Measurements from ENCODE around the gene AGMAT. TPM values are rescaled to one million over a fixed set of nuclear protein-coding genes. Genes with fewer than 3 reads are reported as not detected.

The AGMAT gene
- total RNA-seq, 1 donor from 2014 or later = 0.31 TPM

DNA sequence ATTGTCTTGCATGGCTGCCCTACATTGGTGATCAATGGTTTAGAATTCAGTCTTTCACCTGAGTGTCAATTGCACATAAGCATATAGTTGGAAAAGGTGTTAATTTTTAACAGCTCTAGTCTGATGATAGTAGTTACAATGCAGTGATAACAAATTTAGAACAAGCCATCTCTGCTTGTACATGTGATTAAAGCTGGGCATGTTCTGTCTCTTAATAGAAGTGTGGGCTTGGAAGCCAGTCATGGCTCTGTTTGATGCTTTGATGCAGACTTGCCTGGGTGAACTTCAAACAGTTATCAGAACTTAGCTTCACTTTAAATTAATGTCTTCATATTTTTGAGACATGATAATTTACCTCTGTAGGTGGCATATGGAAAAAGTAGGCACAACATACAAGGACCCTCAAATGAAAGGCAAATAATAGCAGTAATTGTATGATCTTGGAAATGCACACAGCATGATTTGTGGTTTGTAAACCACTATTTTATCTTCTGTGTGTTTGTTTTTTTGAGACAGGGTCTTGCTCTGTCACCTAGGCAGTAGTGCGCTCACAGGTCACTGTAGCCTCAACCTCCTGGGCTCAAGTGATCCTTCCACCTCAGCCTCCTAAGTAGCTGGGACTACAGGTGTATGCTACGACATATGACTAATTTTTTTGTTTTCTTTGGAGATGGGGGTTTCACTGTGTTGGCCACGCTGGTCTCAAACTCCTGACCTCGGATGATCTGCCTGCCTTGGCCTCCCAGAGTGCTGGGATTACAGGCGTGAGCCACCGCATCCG is 36.2 kb upstream of the AGMAT start:
- TF ChIP-seq, protein P1, sequence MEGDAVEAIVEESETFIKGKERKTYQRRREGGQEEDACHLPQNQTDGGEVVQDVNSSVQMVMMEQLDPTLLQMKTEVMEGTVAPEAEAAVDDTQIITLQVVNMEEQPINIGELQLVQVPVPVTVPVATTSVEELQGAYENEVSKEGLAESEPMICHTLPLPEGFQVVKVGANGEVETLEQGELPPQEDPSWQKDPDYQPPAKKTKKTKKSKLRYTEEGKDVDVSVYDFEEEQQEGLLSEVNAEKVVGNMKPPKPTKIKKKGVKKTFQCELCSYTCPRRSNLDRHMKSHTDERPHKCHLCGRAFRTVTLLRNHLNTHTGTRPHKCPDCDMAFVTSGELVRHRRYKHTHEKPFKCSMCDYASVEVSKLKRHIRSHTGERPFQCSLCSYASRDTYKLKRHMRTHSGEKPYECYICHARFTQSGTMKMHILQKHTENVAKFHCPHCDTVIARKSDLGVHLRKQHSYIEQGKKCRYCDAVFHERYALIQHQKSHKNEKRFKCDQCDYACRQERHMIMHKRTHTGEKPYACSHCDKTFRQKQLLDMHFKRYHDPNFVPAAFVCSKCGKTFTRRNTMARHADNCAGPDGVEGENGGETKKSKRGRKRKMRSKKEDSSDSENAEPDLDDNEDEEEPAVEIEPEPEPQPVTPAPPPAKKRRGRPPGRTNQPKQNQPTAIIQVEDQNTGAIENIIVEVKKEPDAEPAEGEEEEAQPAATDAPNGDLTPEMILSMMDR (IDR thresholded peaks at IDR 0.05; ENCODE audit: unreplicated experiment) = no peak
- Mint-ChIP-seq H3K36me3 (no peaks in the 10 kb centered on the region), H3K27ac (peak overlapping the region; percentile 23), H3K9me3 (no peaks in the 10 kb centered on the region), H3K27me3 (ENCODE audit: low read depth) (no peaks in the 10 kb centered on the region), H3K4me1 (peaks cover 48% of the 10 kb centered on the region), H3K4me3 (no peak overlapping the region)
- no peak for DNase-seq (ENCODE audit: low spot score in 2 of 2, unreplicated experiment in 2 of 2)

DNA sequence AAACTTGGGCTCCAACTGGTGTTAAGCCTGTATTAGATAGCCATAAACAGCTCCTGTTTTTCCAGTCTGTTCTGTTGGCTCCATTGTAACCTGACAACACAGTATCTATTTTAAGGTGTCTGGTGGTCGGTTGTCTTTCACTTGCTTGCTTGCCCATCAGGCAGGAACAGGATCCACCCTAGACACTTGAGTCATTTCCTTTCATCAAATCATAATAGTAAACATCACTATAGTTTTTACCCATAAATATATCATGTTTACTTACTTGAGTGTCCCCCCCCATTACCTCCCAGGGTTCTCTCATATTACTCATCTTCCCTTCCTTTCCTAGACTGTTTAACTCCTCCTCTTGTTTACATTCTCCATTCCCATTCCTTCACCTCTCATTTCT is 35.3 kb upstream of the AGMAT start:
- peak overlapping the region; percentile 23 for H3K27ac Mint-ChIP-seq

DNA sequence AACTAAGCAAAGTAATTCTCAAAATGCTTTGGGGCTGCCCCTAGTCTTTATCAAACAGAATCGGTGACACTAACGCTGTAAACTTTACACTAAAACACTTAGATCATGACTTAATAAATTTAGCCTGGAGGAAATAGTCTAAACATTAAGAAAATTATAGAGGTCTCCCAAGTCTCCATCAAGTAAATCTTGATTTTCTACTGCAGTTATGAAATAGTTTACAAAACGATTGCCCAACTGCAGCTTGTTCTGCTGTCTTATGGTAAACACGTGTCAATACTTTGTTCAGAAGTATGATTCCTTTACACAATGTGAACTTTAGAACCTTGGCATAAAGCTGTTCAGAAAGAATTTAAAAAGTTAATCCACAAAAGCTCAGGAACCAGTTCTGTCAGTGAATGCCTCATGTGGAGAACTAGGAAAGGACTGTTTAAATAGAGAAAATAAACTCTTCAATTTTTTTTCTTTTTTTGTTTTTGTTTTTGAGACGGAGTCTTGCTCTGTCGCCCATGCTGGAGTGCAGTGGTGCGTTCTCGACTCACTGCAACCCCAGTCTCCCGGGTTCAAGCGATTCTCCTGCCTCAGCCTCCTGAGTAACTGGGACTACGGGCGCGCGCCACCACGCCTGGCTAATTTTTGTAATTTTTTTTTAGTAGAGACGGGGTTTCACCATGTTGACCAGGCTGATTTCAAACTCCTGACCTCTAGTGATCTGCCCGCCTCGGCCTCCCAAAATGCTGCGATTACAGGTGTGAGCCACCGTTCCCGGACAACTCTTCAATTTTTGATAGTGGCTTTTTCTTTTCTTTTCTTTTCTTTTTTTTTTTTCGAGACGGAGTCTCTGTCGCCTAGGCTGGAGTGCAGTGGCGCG is 34.0 kb upstream of the AGMAT start:
- Mint-ChIP-seq H3K27ac (peak overlapping the region; percentile 99), H3K4me1 (peaks cover 40% of the 10 kb centered on the region), H3K27me3 (ENCODE audit: low read depth) (no peaks in the 10 kb centered on the region), H3K36me3 (no peaks in the 10 kb centered on the region), H3K9me3 (no peaks in the 10 kb centered on the region), H3K4me3 (peak overlapping the region; percentile 93)
- no peak for DNase-seq (ENCODE audit: low spot score in 2 of 2, unreplicated experiment in 2 of 2)
- TF ChIP-seq, protein P1 (IDR thresholded peaks at IDR 0.05; ENCODE audit: unreplicated experiment) = no peak

More for the DNA sequence above, 35.3 kb upstream of the AGMAT start:
- H3K4me1 Mint-ChIP-seq = peaks cover 48% of the 10 kb centered on the region
- no peaks in the 10 kb centered on the region for H3K27me3 Mint-ChIP-seq (ENCODE audit: low read depth)
- TF ChIP-seq, protein P1 (IDR thresholded peaks at IDR 0.05; ENCODE audit: unreplicated experiment) = no peak
- H3K4me3 Mint-ChIP-seq = peak overlapping the region; percentile 11
- H3K36me3 Mint-ChIP-seq = no peaks in the 10 kb centered on the region
- no peak for DNase-seq (ENCODE audit: low spot score in 2 of 2, unreplicated experiment in 2 of 2)
- H3K9me3 Mint-ChIP-seq = no peaks in the 10 kb centered on the region

DNA sequence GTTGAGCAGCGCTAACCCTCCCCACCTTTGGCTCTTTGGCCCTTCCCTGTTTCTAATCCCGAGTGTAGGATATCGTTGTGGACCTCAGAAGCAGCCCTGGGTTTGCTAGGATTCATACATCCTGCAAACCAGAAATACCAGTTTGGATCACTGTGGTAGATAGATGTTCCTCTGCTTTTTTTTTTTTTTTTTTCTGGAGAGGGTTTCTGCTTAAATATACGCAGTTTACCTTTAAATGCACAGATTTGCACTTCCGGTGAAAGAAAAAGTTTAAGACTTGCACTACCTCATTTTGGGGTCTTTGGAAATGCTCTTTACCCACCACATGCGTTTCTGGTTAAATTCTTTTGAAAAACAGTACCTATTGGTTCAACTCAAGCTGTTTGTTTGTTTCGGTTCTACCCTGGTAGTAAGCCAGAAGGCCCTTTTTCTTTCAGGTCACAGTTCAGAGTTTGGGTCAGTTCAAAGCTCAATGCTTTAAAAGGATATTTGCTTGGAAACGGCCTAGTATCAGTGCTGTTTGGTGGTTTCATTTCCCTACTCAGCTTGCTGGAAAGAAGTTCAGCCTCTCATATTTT is 33.3 kb upstream of the AGMAT start:
- Mint-ChIP-seq H3K4me1 (peaks cover 40% of the 10 kb centered on the region), H3K9me3 (no peaks in the 10 kb centered on the region), H3K27me3 (ENCODE audit: low read depth) (no peaks in the 10 kb centered on the region), H3K36me3 (no peaks in the 10 kb centered on the region), H3K27ac (peak overlapping the region; percentile 99), H3K4me3 (peak overlapping the region; percentile 93)
- DNase-seq (ENCODE audit: low spot score in 2 of 2, unreplicated experiment in 2 of 2) = no peak
- TF ChIP-seq, protein P1 (IDR thresholded peaks at IDR 0.05; ENCODE audit: unreplicated experiment) = no peak

DNA sequence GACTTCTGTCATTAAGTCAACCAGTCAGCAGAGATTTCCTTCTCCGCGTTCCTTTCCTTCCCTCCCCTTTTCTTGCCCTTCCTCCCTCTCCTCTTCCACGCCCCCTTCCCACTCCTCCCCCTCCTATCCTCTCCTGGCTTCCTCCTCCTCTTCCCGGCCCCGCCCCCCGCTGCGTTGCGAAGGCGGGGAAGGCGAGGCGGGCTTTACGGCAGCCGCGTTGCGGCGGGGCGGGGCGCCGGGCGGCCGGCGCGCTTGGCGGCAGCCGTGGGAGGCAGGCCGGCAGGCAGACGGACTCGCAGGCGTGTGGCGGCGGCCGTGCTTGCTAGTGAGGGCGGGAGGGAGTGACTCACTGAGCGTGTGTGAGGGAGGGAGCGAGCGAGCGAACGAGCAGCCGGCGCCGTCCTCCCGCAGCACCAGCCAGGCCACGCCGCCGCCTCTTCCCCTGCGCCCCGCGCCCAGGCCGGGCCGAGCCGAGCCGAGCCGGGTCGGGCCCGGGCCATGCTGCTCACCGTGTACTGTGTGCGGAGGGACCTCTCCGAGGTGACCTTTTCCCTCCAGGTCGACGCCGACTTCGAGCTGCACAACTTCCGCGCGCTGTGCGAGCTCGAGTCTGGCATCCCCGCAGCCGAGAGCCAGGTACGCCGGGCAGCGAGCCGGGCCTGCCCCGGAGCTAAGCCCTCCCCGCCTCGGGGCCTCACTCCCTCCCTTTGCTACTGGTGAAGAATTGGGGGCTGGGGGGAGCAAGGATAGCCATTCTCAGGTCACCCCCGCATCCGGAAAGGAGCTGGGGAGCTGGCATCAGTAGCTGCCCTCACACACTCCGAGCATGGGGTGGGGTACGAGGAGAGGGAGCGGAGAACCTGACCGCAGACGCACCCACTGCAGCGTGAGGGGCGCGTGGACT is 32.6 kb upstream of the AGMAT start, which contains the start of gene DDI2:
DDI2 (plus strand) TSS at position 286 of the 904 bp plus-strand sequence; CDS start at position 499, 213 bp downstream.
- Mint-ChIP-seq H3K9me3 (no peaks in the 10 kb centered on the region), H3K36me3 (no peaks in the 10 kb centered on the region), H3K4me1 (peaks cover 35% of the 10 kb centered on the region), H3K27ac (peak within 1 kb of the TSS; percentile 99), H3K27me3 (ENCODE audit: low read depth) (no peaks in the 10 kb centered on the region), H3K4me3 (peak within 1 kb of the TSS; percentile 93)
- DNase-seq (ENCODE audit: low spot score in 2 of 2, unreplicated experiment in 2 of 2) = peak; percentile 97 to 99
- TF ChIP-seq, protein P1 (IDR thresholded peaks at IDR 0.05; ENCODE audit: unreplicated experiment) = no peak

Data from mesothelial cell of epicardium (in vitro differentiated cells).